HG03045 (cell line): Measurements from ENCODE around the gene RNLS.

Experiments used
- ATAC-seq: cut with Tn5 transposase; IDR thresholded peaks from one replicate; pipeline ENCODE4 v1.9.1; 2021; ENCODE audit warnings: mild to moderate bottlenecking, moderate library complexity; ENCODE audit not compliant: unreplicated experiment

RNLS gene

GRCh38 chr10:88439932-88440331 is 143.2 kb downstream of the RNLS start:
- ATAC-seq = no peak

GRCh38 chr10:88437411-88437810 is 145.7 kb downstream of the RNLS start:
- no peak for ATAC-seq

- no peak for ATAC-seq
Measured at GRCh38 chr10:88433565-88434186, 149.4 kb downstream of the RNLS start.

GRCh38 chr10:88431103-88431502 is 152.0 kb downstream of the RNLS start:
- no peak for ATAC-seq

GRCh38 chr10:88428976-88429375 is 154.1 kb downstream of the RNLS start:
- no peak for ATAC-seq

GRCh38 chr10:88428442-88428841 is 154.7 kb downstream of the RNLS start:
- no peak for ATAC-seq

GRCh38 chr10:88427024-88427423 is 156.1 kb downstream of the RNLS start:
- no peak for ATAC-seq

GRCh38 chr10:88424881-88425280 is 158.2 kb downstream of the RNLS start:
- no peak for ATAC-seq

GRCh38 chr10:88423732-88424131 is 159.4 kb downstream of the RNLS start:
- no peak for ATAC-seq

GRCh38 chr10:88421590-88421989 is 161.5 kb downstream of the RNLS start:
- ATAC-seq = no peak

- ATAC-seq = no peak
Measured at GRCh38 chr10:88418871-88419270, 164.2 kb downstream of the RNLS start.

- no peak for ATAC-seq
Measured at GRCh38 chr10:88417387-88418030, 165.6 kb downstream of the RNLS start.

- no peak for ATAC-seq
Measured at GRCh38 chr10:88416801-88417200, 166.3 kb downstream of the RNLS start.

GRCh38 chr10:88415533-88416130 is 167.5 kb downstream of the RNLS start:
- ATAC-seq = no peak

GRCh38 chr10:88413412-88413811 is 169.7 kb downstream of the RNLS start:
- no peak for ATAC-seq

GRCh38 chr10:88411772-88412349 is 171.3 kb downstream of the RNLS start:
- no peak for ATAC-seq

- ATAC-seq = no peak
Measured at GRCh38 chr10:88409824-88410223, 173.3 kb downstream of the RNLS start.

- no peak for ATAC-seq
Measured at GRCh38 chr10:88409236-88409635, 173.9 kb downstream of the RNLS start.

GRCh38 chr10:88408096-88408495 is 175.0 kb downstream of the RNLS start:
- no peak for ATAC-seq

GRCh38 chr10:88404133-88404532 is 179.0 kb downstream of the RNLS start:
- no peak for ATAC-seq

- ATAC-seq = no peak
Measured at GRCh38 chr10:88401671-88402347, 181.3 kb downstream of the RNLS start.

- ATAC-seq = no peak
Measured at GRCh38 chr10:88399240-88399639, 183.9 kb downstream of the RNLS start.
